OCI-LY3 (cell line): ENCODE data around the gene CDH15.

Experiments
- CTCF ChIP-seq: fragments of 200-600, 300-600 bp; sonication (generic); IDR thresholded peaks from 2 replicates; pipeline ENCODE4 v1.5.1; 2014; ENCODE audit warnings: antibody characterized with exemption, low read length, low read depth
- EZH2phosphoT487 ChIP-seq: fragments of 200-600 bp; shearing (Covaris generic); IDR thresholded peaks from 2 replicates; pipeline ENCODE4 v1.6.1; 2018; ENCODE audit warnings: antibody characterized with exemption, mixed run types, low read depth

- no peak for TF ChIP-seq CTCF
- no peak for TF ChIP-seq EZH2phosphoT487
These were observed 30.2 kb downstream of the CDH15 start for GRCh38 chr16:89201439-89202377.
